Lung (tissue), 12 donors: ENCODE measurements around the gene NECAP2. TPM values are rescaled to one million over a fixed set of nuclear protein-coding genes. Genes with fewer than 3 reads are reported as not detected.
A peak's percentile ranks its signal among the peaks of the same experiment; 100 is the strongest.

Experiments
- ATAC-seq: fragments of 200-7000 bp; cut with Tn5 transposase; one replicate; pipeline ENCODE4 v1.9.1; 2020; ENCODE audit warnings: moderate number of reproducible peaks; ENCODE audit not compliant: insufficient read depth, low FRiP score
- DNase-seq, 3 donors: peaks; one replicate each; pipeline ENCODE4 v3.0.0-alpha.2; 2013 to 2017
- H3K27ac ChIP-seq, 2 donors: one replicate each; pipeline ENCODE4 v1.5.1; 2013; ENCODE audit warnings: mild to moderate bottlenecking in 2 of 2, moderate library complexity in 2 of 2, control low read depth in 1 of 2, inconsistent platforms in 1 of 2, low read depth in 1 of 2, low read length in 1 of 2
- H3K27me3 ChIP-seq, 3 donors: one replicate each; pipeline ENCODE4 v1.5.1; 2013; ENCODE audit warnings: low read length in 2 of 3; ENCODE audit not compliant: control insufficient read depth in 3 of 3, insufficient read depth in 3 of 3
- H3K36me3 ChIP-seq, 4 donors: one replicate each; pipeline ENCODE4 v1.5.1; 2013; ENCODE audit warnings: low read length in 4 of 4, mild to moderate bottlenecking in 1 of 4, moderate library complexity in 1 of 4; ENCODE audit not compliant: control insufficient read depth in 4 of 4, insufficient read depth in 4 of 4
- H3K4me1 ChIP-seq, 5 donors: one replicate each; pipeline ENCODE4 v1.5.1; 2013; ENCODE audit warnings: low read length in 5 of 5, mild to moderate bottlenecking in 2 of 5, moderate library complexity in 1 of 5; ENCODE audit not compliant: control insufficient read depth in 5 of 5, insufficient read depth in 5 of 5
- H3K4me3 ChIP-seq: one replicate; pipeline ENCODE4 v1.5.1; 2013; ENCODE audit warnings: mild to moderate bottlenecking, control low read depth, moderate library complexity
- H3K9ac ChIP-seq, 2 donors: one replicate each; pipeline ENCODE4 v1.5.1; 2013; ENCODE audit warnings: low read length in 2 of 2, control low read depth in 1 of 2; ENCODE audit not compliant: insufficient read depth in 1 of 2
- H3K9me3 ChIP-seq, 4 donors: one replicate each; pipeline ENCODE4 v1.5.1; 2013; ENCODE audit warnings: low read length in 3 of 4, mild to moderate bottlenecking in 1 of 4, moderate library complexity in 1 of 4; ENCODE audit not compliant: control insufficient read depth in 4 of 4, insufficient read depth in 3 of 4
- WGBS, 2 donors: extraction: QIAGEN DNeasy Blood & Tissue Kit; methylation state at CpG; one replicate each; pipeline ENCODE4 v1.1.7; 2013; 5-methylcytosine and 5-hydroxymethylcytosine counted together
- polyA plus RNA-seq, 2 donors: library from polyadenylated mRNA; stranded (reverse); fragments of 200-250 nt; gene quantifications; one replicate each; pipeline ENCODE4 v1.2.1, GENCODE V29; 2013
- total RNA-seq, 2 donors: library from RNA; depleted of rRNA in 1 of 2; stranded (reverse); fragments of >200 nt in 1 of 2; gene quantifications; one replicate each; pipeline ENCODE4 v1.2.1, GENCODE V29; 2014 to 2021
- TF ChIP-seq, protein P1 (sequence below): IDR thresholded peaks from 2 replicates; pipeline ENCODE4 v1.5.1; 2012; ENCODE audit warnings: mild to moderate bottlenecking; ENCODE audit errors: control extremely low read depth, extremely low read depth
- donor health status: control.
- donor health status: control.
- donor health status: Bipolar disorder and iron deficiency.
- donor health status: healthy.
- donor health status: DM: yes; HTN: yes; CAD: no.

Gene NECAP2
- total and polyA plus RNA-seq, 4 donors, result 42.8 to 83.8 (median 76.9) TPM

DNA sequence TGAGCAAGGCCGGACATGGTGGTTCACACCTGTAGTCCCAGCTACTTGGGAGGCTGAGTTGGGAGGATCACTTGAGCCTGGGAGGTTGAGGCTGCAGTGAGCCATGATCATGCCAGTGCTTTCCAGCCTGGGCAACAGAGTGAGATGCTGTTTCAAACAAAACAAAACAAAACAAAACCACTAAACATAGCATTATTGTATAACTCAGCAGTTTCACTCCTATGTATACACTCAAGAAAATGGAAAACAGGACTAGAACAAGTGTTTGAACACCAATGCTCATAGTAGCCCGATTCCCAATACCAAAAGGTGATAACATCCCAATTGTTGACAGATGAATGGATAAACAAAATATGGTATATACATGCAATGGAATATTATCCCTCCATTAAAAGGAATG is 2.0 kb upstream of the NECAP2 start:
- H3K9ac ChIP-seq, result no peak overlapping the region
- H3K27me3 ChIP-seq, result no peaks in the 10 kb centered on the region
- ATAC-seq (no peak), DNase-seq (no peak)
- no peak overlapping the region for H3K4me3 ChIP-seq
- WGBS, 2 donors, result 81 to 84% methylated on average over 2 of the region's 2 CpGs
- no peak overlapping the region for H3K27ac ChIP-seq
- TF ChIP-seq, protein P1, sequence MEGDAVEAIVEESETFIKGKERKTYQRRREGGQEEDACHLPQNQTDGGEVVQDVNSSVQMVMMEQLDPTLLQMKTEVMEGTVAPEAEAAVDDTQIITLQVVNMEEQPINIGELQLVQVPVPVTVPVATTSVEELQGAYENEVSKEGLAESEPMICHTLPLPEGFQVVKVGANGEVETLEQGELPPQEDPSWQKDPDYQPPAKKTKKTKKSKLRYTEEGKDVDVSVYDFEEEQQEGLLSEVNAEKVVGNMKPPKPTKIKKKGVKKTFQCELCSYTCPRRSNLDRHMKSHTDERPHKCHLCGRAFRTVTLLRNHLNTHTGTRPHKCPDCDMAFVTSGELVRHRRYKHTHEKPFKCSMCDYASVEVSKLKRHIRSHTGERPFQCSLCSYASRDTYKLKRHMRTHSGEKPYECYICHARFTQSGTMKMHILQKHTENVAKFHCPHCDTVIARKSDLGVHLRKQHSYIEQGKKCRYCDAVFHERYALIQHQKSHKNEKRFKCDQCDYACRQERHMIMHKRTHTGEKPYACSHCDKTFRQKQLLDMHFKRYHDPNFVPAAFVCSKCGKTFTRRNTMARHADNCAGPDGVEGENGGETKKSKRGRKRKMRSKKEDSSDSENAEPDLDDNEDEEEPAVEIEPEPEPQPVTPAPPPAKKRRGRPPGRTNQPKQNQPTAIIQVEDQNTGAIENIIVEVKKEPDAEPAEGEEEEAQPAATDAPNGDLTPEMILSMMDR, result no peak
- H3K36me3 ChIP-seq, result peaks cover 0 to 13% (median 5%) of the 10 kb centered on the region in 4 donors
- H3K4me1 ChIP-seq, result peaks cover 0 to 13% (median 5%) of the 10 kb centered on the region in 5 donors
- no peaks in the 10 kb centered on the region for H3K9me3 ChIP-seq

DNA sequence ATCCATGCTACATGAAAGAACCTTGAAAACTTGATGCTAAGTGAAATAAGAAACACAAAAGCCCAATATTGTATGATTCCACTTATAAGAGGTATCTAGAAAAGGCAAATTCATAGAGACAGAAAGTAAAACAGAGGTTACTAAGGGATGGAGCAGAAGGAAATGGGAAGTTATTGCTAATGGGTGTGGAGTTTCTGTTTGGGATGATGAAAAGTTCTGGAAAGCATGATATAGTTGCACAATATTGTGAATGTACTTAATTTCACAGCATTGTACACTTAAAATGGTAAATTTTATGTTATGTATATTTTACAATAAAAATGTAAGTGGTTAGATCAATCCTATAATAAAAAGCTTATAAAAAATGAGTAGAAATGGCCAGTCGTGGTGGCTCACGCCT is 1.6 kb upstream of the NECAP2 start:
- WGBS, 2 donors, result 79 to 89% methylated on average over 2 of the region's 2 CpGs
- Histone ChIP-seq H3K9me3 (no peaks in the 10 kb centered on the region), H3K4me1 (peaks cover 0 to 13% (median 5%) of the 10 kb centered on the region in 5 donors), H3K36me3 (peaks cover 0 to 17% (median 5%) of the 10 kb centered on the region in 4 donors), H3K4me3 (no peak overlapping the region), H3K27ac (no peak overlapping the region), H3K9ac (no peak overlapping the region), H3K27me3 (no peaks in the 10 kb centered on the region)
- TF ChIP-seq, protein P1, result no peak
- ATAC-seq (no peak), DNase-seq (no peak)

DNA sequence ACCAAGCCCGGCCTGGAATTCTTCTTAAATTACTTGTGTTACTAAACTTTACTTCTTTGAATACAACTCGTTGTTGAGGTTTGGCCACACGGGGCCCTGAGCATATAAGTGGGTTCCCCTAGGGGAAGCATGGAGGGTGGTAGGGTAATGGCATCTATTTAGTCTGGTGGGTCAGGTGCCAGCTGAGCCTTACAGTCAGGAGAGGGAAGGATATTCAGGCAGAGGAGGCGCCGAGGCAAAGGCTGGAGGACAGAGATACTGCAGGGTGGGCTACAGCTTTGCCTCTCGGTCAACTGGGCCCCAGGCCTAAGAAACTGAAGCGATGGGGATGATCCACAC is 424 bp upstream of the NECAP2 start:
- Histone ChIP-seq H3K27me3 (no peaks in the 10 kb centered on the region), H3K9me3 (no peaks in the 10 kb centered on the region), H3K27ac (peak overlapping the region in 1 of 2 donors; percentile 40), H3K4me3 (no peak overlapping the region), H3K9ac (no peak overlapping the region), H3K36me3 (peaks cover 0 to 20% (median 13%) of the 10 kb centered on the region in 4 donors), H3K4me1 (peaks cover 0 to 13% (median 5%) of the 10 kb centered on the region in 5 donors)
- ATAC-seq, result no peak
- no peak for DNase-seq
- WGBS, 2 donors, result 49% methylated on average over 7 of the region's 7 CpGs
- TF ChIP-seq, protein P1, result no peak

DNA sequence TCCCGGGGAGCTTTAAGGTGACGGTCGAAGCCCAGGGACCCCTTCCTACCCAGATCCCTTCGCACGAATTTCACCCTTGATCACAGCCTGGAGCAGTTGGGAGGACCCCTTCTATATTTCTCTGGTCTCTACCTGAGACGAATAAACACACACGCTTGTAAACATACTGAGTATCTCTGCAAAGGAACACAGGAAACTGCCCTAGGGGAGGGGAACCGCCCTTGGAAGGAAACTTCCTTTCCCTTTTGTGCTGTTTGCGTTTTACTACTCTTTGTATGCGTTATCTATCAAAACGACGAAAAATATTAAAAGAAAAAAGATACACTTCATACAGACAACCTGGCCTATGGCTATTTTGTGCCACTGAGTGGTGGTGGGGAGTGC is 750 bp downstream of the NECAP2 start:
- no peaks in the 10 kb centered on the region for H3K9me3 ChIP-seq
- DNase-seq (no peak), ATAC-seq (peak; percentile 10)
- TF ChIP-seq, protein P1, result no peak
- peaks cover 0 to 13% (median 5%) of the 10 kb centered on the region in 5 donors for H3K4me1 ChIP-seq
- peak overlapping the region; percentile 1 to 82 for H3K27ac ChIP-seq
- 1 to 3% methylated on average over 12 of the region's 12 CpGs for WGBS, 2 donors
- peak overlapping the region; percentile 95 for H3K4me3 ChIP-seq
- H3K36me3 ChIP-seq, result peaks cover 4 to 26% (median 16%) of the 10 kb centered on the region in 4 donors
- H3K9ac ChIP-seq, result peak overlapping the region; percentile 58 to 93
- H3K27me3 ChIP-seq, result no peaks in the 10 kb centered on the region
